Muscle of arm (tissue), 12 donors: Measurements from ENCODE around the gene ALOX5AP. TPM values are rescaled to one million over a fixed set of nuclear protein-coding genes. Genes with fewer than 3 reads are reported as not detected.

ENCODE experiments used
- DNase-seq: peaks from one replicate; pipeline ENCODE4 v3.0.0-alpha.2; 2013
- polyA plus RNA-seq, 12 donors: library from polyadenylated mRNA; unstranded; fragments of 120-200 nt; gene quantifications; one replicate each; pipeline ENCODE4 v1.2.1, GENCODE V29; 2013; ENCODE audit not compliant: insufficient read length in 12 of 12

Gene ALOX5AP
- polyA plus RNA-seq, 12 donors: 3.6 to 9.4 (median 4.9) TPM; not detected in 2

GRCh38 chr13:30796631-30797601, 61.6 kb downstream of the ALOX5AP start:
- no peak for DNase-seq

DNA sequence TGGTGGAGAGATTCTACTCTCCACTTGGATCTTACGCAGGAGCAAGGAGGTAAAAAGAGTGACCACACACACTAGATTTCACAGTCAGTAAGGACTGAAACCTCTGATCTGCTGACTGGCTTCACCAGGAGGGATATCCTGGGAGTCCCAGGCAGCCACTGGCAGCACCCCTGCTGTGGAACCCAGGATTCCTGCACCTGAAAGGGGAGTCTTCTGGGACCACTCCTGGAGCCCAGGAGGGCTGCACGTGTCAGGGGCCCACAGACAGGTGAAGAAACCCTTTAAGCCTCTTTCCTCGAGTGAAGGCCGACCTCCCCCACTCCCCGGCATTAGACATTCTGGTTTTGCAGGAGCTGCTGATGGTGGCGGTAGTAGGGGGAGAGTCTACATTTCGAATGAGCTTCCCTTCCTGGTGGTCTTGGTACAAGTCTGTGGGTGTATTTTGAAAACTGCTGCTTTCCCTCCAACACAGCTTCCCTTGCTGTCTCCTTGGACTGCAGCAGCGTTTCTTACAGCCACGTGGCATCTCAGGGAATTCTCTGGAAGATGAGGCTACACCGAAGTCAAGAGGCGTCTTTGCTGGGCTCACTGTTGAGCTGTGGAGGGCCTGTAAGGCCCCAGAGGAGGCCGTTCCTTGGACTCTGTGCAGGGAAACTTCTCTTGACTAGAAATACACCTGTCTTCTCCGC, 62.6 kb downstream of the ALOX5AP start:
- DNase-seq: no peak

DNA sequence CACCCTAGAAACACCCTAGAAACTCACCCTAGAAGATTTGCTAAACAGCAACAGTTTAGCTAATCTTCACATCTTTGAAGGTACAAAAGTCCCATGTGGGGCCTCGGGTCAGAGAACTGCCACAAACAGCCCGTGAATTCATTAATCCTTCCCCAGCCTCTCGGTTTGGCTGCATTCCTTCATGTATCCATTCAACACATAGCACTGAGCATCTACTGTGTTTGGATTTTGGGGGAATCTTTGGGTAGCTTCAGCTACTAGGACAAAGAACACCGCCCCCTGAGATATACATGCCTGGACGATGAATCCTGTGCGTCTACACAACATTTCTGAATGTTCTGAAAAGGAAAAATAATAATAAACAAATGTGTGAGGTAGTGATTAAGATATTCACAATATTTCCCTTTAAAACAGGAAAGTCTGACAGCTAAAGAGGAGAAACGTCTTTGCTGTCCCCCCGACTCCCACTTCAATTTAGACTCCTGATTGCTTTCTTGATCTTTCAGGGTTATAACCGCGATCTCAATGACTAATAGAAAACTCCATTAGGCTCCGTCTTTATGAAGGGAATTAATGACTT, 63.5 kb downstream of the ALOX5AP start:
- DNase-seq: no peak

DNA sequence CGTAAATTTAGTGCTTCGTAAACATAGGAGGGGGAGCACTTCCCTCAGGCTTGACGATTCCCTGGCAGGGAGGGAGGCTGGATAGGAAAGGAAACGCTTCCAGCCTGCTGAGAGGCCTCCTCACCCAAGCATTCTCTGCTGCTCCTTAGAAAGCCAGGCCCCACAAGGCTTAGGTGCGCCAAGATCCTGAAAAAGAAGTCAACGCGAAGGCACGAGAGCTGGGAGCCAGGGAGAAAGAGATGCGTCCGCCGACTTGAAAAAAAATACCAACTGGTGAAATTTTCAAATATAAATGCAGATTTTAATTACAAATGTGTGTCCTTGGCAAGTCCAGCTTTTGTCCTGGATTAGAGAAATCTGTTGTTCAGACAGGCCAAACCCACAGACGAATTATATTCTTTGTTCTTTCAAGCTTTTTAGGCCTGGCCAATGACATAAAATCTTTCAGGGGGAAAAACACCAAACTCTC, 64.0 kb downstream of the ALOX5AP start:
- peak; percentile 58 for DNase-seq

DNA sequence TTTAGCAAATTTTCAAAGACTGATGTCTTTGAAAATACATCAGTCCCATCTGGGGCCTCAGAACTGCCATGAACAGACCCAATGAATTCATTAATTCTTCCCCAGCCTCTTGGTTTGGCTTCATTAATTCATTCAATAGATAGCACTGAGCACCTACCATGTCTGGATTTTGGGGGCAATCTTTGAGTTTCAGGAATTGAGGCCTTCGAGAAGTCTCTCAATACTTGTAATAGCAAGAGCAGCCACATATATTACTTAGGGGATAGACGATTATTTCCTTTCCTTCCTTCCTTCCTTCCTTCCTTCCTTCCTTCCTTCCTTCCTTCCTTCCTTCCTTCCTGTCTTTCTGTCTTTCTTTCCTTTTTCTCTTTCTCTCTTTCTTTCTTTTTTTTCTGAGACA, 64.8 kb downstream of the ALOX5AP start:
- DNase-seq: no peak

- no peak for DNase-seq
Measured at GRCh38 chr13:30802501-30802900, 67.2 kb downstream of the ALOX5AP start.

DNA sequence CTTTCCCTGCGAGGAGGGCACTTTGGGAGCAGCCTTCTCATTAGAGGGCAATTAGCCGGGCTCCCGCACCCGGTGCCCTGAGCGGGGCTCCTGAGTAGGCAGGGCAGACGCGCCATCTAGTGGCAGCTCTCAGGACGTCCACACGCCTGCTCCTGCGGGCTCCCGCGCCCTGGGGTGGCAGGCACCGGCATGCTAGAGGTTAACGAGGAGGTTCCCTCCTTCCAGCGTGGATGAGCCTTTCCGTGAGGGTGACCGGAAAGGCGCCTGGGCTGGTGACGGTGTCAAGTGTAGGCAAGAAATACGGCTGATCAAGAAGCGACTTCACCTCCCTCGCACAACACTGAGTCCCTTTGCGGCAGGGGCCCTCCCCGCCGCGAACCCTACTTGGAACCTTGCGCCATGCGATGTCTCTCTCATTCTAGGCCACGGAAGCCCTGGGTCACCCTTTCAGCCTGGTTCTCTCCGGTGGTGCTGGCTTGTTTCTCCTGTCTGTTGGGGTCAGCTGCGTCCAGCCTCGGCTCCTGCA, 67.7 kb downstream of the ALOX5AP start:
- DNase-seq: peak; percentile 82

DNA sequence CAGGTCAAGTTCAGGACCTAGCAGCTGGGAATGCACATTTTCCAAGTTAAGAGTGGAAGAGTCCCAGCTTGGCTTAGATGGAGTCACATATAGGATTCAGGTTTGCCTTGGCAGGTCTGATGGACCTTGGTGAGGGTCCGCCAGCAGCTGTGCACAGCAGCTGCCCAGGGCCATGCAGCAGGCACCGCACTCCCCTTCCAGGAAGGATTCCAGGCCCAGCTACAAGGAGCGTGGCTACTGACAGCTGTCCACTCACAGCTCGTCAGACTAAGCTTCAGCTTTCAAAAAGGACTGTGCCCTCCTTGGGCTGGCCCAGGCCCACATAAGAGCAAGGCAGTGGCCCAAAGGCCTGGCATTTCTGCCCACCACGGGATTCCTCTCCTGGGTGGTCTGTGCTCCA, 68.4 kb downstream of the ALOX5AP start:
- no peak for DNase-seq

DNA sequence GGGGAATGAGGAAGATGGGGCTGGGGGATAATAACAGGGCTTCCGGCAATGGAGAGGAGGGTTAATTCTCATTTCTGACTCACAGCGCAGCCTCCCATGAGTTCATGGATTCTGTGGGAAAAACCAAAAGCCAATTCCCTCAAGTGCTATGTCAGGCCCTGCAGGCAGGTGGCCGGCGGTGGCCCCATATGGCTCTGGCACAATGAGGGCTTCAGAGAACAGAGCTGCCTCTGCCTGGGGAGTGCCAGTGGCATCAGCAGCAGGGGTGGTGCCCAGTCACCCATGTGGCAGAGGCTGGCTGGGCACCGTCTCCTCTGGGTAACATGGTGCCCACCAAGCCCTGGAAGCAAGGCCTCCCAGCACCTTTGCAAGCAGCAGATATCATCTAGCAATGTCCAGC, 69.1 kb downstream of the ALOX5AP start:
- no peak for DNase-seq

GRCh38 chr13:30805132-30805537, 69.8 kb downstream of the ALOX5AP start:
- no peak for DNase-seq

- DNase-seq: no peak
Measured at GRCh38 chr13:30805603-30806011, 70.3 kb downstream of the ALOX5AP start.

DNA sequence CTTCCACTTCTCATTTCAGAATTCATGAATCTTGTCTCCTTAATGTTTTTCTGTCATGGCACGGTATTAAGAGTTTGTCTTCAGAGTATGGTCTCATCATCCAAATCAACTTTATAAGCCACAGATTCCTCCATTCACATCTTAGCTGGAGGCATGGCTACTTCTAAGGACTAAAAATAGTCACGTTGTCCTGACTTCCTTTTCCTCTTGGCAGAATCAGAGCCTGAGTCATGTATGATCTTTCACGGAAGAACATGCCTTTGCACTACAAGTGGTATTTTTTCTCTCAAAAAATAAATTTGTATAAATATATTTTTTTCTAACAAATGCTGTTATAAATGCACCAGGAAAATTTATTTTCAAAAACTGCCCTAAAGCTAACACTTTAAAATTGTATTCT, 71.4 kb downstream of the ALOX5AP start:
- DNase-seq: no peak

DNA sequence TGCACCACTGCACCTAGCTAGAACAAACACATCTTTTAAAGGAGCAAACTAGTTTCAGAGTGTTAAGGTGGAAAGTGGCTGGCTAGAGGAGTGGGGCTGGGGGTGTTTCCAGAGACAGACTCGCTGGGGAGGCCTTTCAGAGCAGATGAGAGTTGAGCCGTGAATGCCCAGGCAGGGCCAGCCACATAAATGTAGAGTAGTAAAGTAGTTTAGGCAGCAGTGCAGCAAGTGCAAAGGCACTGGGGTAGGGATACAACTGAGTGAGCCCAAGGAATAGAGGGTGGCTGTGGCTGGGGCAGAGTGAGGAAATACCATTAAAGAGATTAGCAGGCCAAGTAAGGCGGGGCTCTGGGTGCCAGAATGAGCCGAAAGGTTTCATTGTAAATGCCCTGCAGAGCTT, 72.0 kb downstream of the ALOX5AP start:
- DNase-seq: no peak

GRCh38 chr13:30808600-30808999, 73.3 kb downstream of the ALOX5AP start:
- no peak for DNase-seq

DNA sequence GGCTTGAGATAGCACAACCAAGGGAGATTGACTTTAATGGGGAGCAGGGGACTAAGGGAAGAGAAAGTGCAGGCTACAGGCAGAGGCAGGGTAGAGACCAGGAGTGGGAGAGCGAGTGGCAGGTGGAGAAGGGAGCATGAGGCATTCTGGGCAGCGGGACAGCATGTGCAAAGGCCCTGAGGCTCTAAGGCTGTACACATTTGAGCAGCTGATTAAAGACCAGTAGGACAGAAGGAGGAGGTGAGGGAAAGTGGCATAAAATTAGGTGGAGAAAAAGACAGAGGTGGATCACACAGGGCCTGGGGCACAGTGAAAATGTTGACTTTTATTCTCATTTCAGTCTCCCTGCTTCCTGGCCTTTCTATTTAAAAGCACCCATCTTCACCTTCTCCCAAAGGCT, 74.4 kb downstream of the ALOX5AP start:
- DNase-seq: no peak

DNA sequence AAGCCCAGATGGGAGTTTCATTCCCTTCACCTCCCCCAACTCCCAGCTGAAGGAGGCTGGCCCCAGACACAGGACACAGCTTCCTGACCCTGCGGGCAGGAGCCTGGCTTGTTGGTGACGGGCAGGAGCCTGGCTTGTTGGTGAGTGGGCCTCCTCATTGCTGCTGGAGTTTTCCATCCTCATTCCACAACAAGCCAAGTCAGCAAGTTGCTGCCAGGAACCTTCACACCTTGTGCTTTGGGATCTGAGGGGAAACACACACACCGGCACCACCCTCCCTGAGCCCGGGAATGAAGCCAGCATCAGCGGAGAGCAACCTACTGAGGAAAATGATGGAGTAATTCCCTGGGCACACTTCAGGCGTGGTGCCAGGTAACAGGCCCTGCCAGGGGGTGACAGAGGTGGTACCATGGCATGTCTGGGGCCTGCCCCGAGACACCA, 74.9 kb downstream of the ALOX5AP start:
- DNase-seq: no peak

DNA sequence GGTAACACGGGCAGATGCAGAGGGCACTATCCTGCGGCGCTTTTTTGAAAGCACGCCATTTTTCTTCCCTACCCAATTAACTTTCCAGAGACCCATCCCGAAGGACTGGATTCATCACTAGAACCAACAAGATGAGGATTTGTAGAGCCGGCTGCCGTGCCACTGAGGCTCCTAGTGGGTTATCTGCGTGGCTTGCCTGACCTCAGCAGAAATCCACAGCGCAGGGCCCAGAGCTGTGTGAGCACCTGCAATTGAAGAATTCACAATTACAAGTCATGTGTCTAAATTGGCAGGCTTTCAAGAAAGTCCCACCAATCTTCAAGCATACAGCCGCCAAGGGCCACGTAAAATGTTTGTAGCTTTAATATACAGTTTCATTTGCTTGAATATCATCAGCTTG, 75.5 kb downstream of the ALOX5AP start:
- DNase-seq: no peak

Other genes starting within 250 kb of the ALOX5AP start
- gene USPL1, start 117.6 kb upstream of the ALOX5AP start, polyA plus RNA-seq: 10 to 100 TPM in 11 of 12 donors, not detected in 1; 16.4 to 21.1 (median 18.5) TPM
- gene MEDAG, start 170.7 kb downstream of the ALOX5AP start, polyA plus RNA-seq: 10 to 100 TPM in 7 of 12 donors, 1 to 10 TPM in 4, not detected in 1; 7.6 to 17.9 (median 10.7) TPM
- under 1 TPM in 8 of 12 donors, not detected in 4; 0.15 to 0.66 (median 0.28) TPM for gene TEX26, start 197.1 kb downstream of the ALOX5AP start, polyA plus RNA-seq